Measurements from ENCODE around the gene RHBDL2. TPM values are rescaled to one million over a fixed set of nuclear protein-coding genes. Genes with fewer than 3 reads are reported as not detected.
"Not testable (repeated sequence)": the region's sequence is repeated elsewhere in the genome, so short reads cannot be mapped to it uniquely, and the experiment has no call there.

Gene RHBDL2
- total RNA-seq, 2 donors from 2014 or later: 0.99 TPM; not detected in 1

- Histone ChIP-seq H3K4me1 (no peaks in the 10 kb centered on the region), H3K36me3 (replicated peaks in 1 of 2; ENCODE audit: insufficient read depth in 1 of 2, low read depth in 2 of 2) (no peaks in the 10 kb centered on the region), H3K4me3 (no peak overlapping the region), H3K27ac (no peak overlapping the region), H3K9me3 (no peaks in the 10 kb centered on the region), H3K27me3 (no peaks in the 10 kb centered on the region)
- no peak for ATAC-seq
- DNase-seq: no peak
- intact Hi-C loops (cut with DNase I): no loop called here
- TF ChIP-seq CTCF (IDR thresholded peaks at IDR 0.05) (no peak), POLR2A (IDR thresholded peaks at IDR 0.05) (no peak)
- 69 to 80% methylated on average over 5 of the region's 5 CpGs for WGBS, 2 donors
Observed at GRCh38 chr1:38918568-38918967, 23.1 kb downstream of the RHBDL2 start.

GRCh38 chr1:38917772-38918171, 23.9 kb downstream of the RHBDL2 start:
- DNase-seq (no peak), ATAC-seq (no peak)
- Histone ChIP-seq H3K27me3 (no peaks in the 10 kb centered on the region), H3K4me3 (no peak overlapping the region), H3K4me1 (no peaks in the 10 kb centered on the region), H3K36me3 (replicated peaks in 1 of 2; ENCODE audit: insufficient read depth in 1 of 2, low read depth in 2 of 2) (no peaks in the 10 kb centered on the region), H3K27ac (no peak overlapping the region), H3K9me3 (no peaks in the 10 kb centered on the region)
- intact Hi-C loops (cut with DNase I): no loop called here
- WGBS, 2 donors: 42 to 44% methylated on average over 1 of the region's 1 CpG
- TF ChIP-seq POLR2A (IDR thresholded peaks at IDR 0.05) (no peak), CTCF (IDR thresholded peaks at IDR 0.05) (no peak)

- no peaks in the 10 kb centered on the region for H3K36me3 ChIP-seq (replicated peaks in 1 of 2; ENCODE audit: insufficient read depth in 1 of 2, low read depth in 2 of 2)
- H3K4me1 ChIP-seq: no peaks in the 10 kb centered on the region
- H3K27ac ChIP-seq: no peak overlapping the region
- no peak for DNase-seq
- no peak overlapping the region for H3K4me3 ChIP-seq
- intact Hi-C loops (cut with DNase I): no loop called here
- no peak for TF ChIP-seq CTCF (IDR thresholded peaks at IDR 0.05)
- no peak for TF ChIP-seq POLR2A (IDR thresholded peaks at IDR 0.05)
- H3K9me3 ChIP-seq: no peaks in the 10 kb centered on the region
- WGBS, 2 donors: 71 to 79% methylated on average over 3 of the region's 3 CpGs
- no peak for ATAC-seq
- no peaks in the 10 kb centered on the region for H3K27me3 ChIP-seq
Observed at GRCh38 chr1:38917337-38917736, 24.3 kb downstream of the RHBDL2 start.

GRCh38 chr1:38915352-38915948, 26.2 kb downstream of the RHBDL2 start:
- H3K27ac ChIP-seq: no peak overlapping the region
- H3K36me3 ChIP-seq (replicated peaks in 1 of 2; ENCODE audit: insufficient read depth in 1 of 2, low read depth in 2 of 2): no peaks in the 10 kb centered on the region
- intact Hi-C loops (cut with DNase I): no loop called here
- 53 to 59% methylated on average over 3 of the region's 3 CpGs for WGBS, 2 donors
- TF ChIP-seq POLR2A (IDR thresholded peaks at IDR 0.05) (no peak), CTCF (IDR thresholded peaks at IDR 0.05) (no peak)
- H3K27me3 ChIP-seq: no peaks in the 10 kb centered on the region
- no peaks in the 10 kb centered on the region for H3K4me1 ChIP-seq
- ATAC-seq (no peak), DNase-seq (no peak)
- H3K4me3 ChIP-seq: no peak overlapping the region
- H3K9me3 ChIP-seq: no peaks in the 10 kb centered on the region

GRCh38 chr1:38914908-38915307, 26.7 kb downstream of the RHBDL2 start:
- DNase-seq; ATAC-seq; H3K36me3 ChIP-seq (replicated peaks in 1 of 2; ENCODE audit: insufficient read depth in 1 of 2, low read depth in 2 of 2); H3K4me3 ChIP-seq; H3K9me3 ChIP-seq; H3K27ac ChIP-seq; intact Hi-C loops (cut with DNase I); H3K4me1 ChIP-seq; H3K27me3 ChIP-seq: not testable (repeated sequence)
- WGBS, 2 donors: 89 to 96% methylated on average over 6 to 8 of the region's 8 CpGs
